ENCODE measurements around the gene PEPD.

The PEPD gene

DNA sequence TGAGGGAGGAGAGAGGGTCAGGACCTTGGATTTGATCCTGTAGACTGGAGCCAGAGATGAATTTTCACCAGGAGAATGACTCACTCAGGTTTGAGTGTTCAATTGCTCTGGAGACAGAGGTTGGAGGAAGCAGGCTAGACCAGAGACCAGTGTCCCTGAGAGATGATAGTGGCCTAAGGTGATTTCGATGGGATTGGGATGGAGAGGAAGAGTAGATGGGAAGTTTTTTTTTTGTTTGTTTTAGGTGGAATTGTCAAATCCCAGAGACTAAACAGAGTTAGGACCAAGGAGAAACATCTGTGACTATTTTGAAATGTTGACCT is 145.8 kb downstream of the PEPD start:
- H3K4me3 ChIP-seq (ENCODE audit: low read length, poor library complexity, severe bottlenecking) = peak overlapping the region; percentile 87
- peaks cover 54% of the 10 kb centered on the region for H3K4me1 ChIP-seq (ENCODE audit: insufficient read depth, low read length, poor library complexity, severe bottlenecking)
- no peaks in the 10 kb centered on the region for H3K9me3 ChIP-seq (ENCODE audit: insufficient read depth, low read depth, low read length)
- H3K27me3 ChIP-seq (ENCODE audit: insufficient read depth, low read length, poor library complexity, severe bottlenecking) = no peaks in the 10 kb centered on the region
- peaks cover 67% of the 10 kb centered on the region for H4K20me1 ChIP-seq (ENCODE audit: insufficient read depth, low read length, poor library complexity, severe bottlenecking)
- peaks cover 22% of the 10 kb centered on the region for H3K36me3 ChIP-seq (ENCODE audit: insufficient read depth, low read length)
- no peak overlapping the region for H2AFZ ChIP-seq (ENCODE audit: low read length)
- no peaks in the 10 kb centered on the region for H3F3A ChIP-seq (ENCODE audit: low read depth)
- no peak for TF ChIP-seq EZH2phosphoT487 (IDR thresholded peaks at IDR 0.05; ENCODE audit: borderline replicate concordance)
- TF ChIP-seq, protein P1, sequence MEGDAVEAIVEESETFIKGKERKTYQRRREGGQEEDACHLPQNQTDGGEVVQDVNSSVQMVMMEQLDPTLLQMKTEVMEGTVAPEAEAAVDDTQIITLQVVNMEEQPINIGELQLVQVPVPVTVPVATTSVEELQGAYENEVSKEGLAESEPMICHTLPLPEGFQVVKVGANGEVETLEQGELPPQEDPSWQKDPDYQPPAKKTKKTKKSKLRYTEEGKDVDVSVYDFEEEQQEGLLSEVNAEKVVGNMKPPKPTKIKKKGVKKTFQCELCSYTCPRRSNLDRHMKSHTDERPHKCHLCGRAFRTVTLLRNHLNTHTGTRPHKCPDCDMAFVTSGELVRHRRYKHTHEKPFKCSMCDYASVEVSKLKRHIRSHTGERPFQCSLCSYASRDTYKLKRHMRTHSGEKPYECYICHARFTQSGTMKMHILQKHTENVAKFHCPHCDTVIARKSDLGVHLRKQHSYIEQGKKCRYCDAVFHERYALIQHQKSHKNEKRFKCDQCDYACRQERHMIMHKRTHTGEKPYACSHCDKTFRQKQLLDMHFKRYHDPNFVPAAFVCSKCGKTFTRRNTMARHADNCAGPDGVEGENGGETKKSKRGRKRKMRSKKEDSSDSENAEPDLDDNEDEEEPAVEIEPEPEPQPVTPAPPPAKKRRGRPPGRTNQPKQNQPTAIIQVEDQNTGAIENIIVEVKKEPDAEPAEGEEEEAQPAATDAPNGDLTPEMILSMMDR (conservative IDR thresholded peaks at IDR 0.05; ENCODE audit: low read length) = no peak
- peak overlapping the region; percentile 90 for H3K4me2 ChIP-seq (ENCODE audit: low read depth, low read length, poor library complexity, severe bottlenecking)
- H3K9ac ChIP-seq (ENCODE audit: low read depth, low read length, poor library complexity, severe bottlenecking) = peak overlapping the region; percentile 86
- peaks cover 69% of the 10 kb centered on the region for H3K79me2 ChIP-seq (ENCODE audit: insufficient read depth, low read length)
- no peaks in the 10 kb centered on the region for H3K9me2 ChIP-seq (replicated peaks; ENCODE audit: low read depth, low read length)

DNA sequence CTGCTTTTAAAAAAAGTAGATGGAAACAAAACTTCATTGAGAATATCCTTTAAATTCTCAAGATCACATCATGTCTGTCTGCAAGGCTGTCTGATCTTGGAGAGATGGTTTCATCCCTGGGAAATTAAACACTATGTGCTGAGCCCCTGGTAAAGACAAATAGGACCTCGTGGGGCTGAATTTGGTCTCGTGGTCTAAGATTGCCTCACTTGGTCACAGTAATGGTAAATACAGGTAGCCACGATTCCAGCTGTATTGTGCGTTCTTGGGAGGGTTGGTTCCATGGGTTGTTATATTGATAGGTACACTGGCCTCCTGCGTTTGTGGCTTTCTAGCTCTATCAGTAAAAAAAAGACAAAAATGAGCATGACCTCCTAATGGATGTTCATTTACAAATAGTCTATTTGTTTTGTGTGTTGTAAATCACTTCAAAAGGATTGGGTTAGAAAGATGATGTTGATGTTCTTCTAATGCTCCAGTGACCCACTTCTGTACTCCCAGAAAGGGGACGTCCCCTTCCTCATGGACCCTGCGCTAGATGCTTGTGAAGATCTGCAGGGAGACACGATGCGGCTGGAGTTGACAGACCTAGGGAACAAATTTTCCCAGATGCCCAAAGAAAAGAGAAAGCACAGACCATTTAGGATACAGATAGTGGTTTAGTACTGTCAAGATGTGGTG is 146.3 kb downstream of the PEPD start:
- H3K79me2 ChIP-seq (ENCODE audit: insufficient read depth, low read length) = peaks cover 64% of the 10 kb centered on the region
- H3K9me3 ChIP-seq (ENCODE audit: insufficient read depth, low read depth, low read length) = no peaks in the 10 kb centered on the region
- H3K4me2 ChIP-seq (ENCODE audit: low read depth, low read length, poor library complexity, severe bottlenecking) = peak overlapping the region; percentile 90
- H2AFZ ChIP-seq (ENCODE audit: low read length) = no peak overlapping the region
- peaks cover 17% of the 10 kb centered on the region for H3K36me3 ChIP-seq (ENCODE audit: insufficient read depth, low read length)
- peak overlapping the region; percentile 87 for H3K4me3 ChIP-seq (ENCODE audit: low read length, poor library complexity, severe bottlenecking)
- H3K4me1 ChIP-seq (ENCODE audit: insufficient read depth, low read length, poor library complexity, severe bottlenecking) = peaks cover 51% of the 10 kb centered on the region
- peak overlapping the region; percentile 86 for H3K9ac ChIP-seq (ENCODE audit: low read depth, low read length, poor library complexity, severe bottlenecking)
- no peak for TF ChIP-seq EZH2phosphoT487 (IDR thresholded peaks at IDR 0.05; ENCODE audit: borderline replicate concordance)
- TF ChIP-seq, protein P1 (conservative IDR thresholded peaks at IDR 0.05; ENCODE audit: low read length) = no peak
- peaks cover 62% of the 10 kb centered on the region for H4K20me1 ChIP-seq (ENCODE audit: insufficient read depth, low read length, poor library complexity, severe bottlenecking)
- H3K9me2 ChIP-seq (replicated peaks; ENCODE audit: low read depth, low read length) = no peaks in the 10 kb centered on the region
- H3F3A ChIP-seq (ENCODE audit: low read depth) = no peaks in the 10 kb centered on the region
- H3K27me3 ChIP-seq (ENCODE audit: insufficient read depth, low read length, poor library complexity, severe bottlenecking) = no peaks in the 10 kb centered on the region

DNA sequence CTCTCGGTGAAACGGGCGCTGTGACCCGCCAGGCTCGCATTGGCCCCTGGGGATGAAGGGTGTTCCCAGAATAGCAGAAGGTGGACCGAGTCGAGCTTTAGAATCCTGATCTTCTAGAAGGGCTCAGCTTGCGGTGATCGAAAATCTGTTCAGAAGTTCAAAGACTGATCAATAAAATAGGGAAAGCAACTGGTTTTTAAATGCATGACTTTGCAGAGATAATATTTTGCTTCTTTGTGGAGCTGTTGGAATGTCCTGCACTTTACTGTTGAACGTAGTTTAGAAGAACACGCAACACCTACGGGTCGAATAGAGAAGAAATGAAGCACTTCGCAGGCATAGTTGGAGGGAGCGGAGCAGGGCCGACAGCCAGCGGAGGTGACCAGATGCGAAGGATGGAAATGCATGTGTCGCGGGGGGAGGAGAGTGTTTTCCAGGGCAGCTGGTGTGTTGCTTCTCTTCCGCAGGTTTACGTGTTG is 147.3 kb downstream of the PEPD start:
- Histone ChIP-seq H3K9me2 (replicated peaks; ENCODE audit: low read depth, low read length) (no peaks in the 10 kb centered on the region), H2AFZ (ENCODE audit: low read length) (no peak overlapping the region), H3K9me3 (ENCODE audit: insufficient read depth, low read depth, low read length) (no peaks in the 10 kb centered on the region), H3K36me3 (ENCODE audit: insufficient read depth, low read length) (peaks cover 7% of the 10 kb centered on the region; the same call in 1 of the 2 replicates), H3K4me1 (ENCODE audit: insufficient read depth, low read length, poor library complexity, severe bottlenecking) (peaks cover 43% of the 10 kb centered on the region), H3K4me2 (ENCODE audit: low read depth, low read length, poor library complexity, severe bottlenecking) (peak overlapping the region; percentile 90), H3K9ac (ENCODE audit: low read depth, low read length, poor library complexity, severe bottlenecking) (peak overlapping the region; percentile 86), H3K4me3 (ENCODE audit: low read length, poor library complexity, severe bottlenecking) (peak overlapping the region; percentile 87), H3K27me3 (ENCODE audit: insufficient read depth, low read length, poor library complexity, severe bottlenecking) (no peaks in the 10 kb centered on the region), H4K20me1 (ENCODE audit: insufficient read depth, low read length, poor library complexity, severe bottlenecking) (peaks cover 52% of the 10 kb centered on the region), H3F3A (ENCODE audit: low read depth) (no peaks in the 10 kb centered on the region), H3K79me2 (ENCODE audit: insufficient read depth, low read length) (peaks cover 53% of the 10 kb centered on the region)
- no peak for TF ChIP-seq EZH2phosphoT487 (IDR thresholded peaks at IDR 0.05; ENCODE audit: borderline replicate concordance)
- TF ChIP-seq, protein P1 (conservative IDR thresholded peaks at IDR 0.05; ENCODE audit: low read length) = peak; percentile 36
